MM.1S (cell line): ENCODE results near the gene DNAJB8.
A peak's percentile ranks its signal among the peaks of the same experiment; 100 is the strongest.

Experiments
- DNase-seq: peaks from one replicate; pipeline ENCODE4 v3.0.0-alpha.2; 2015
- H2AFZ ChIP-seq: fragments of 300-600 bp; sonication (generic); 2 replicates; pipeline ENCODE4 v1.6.0; 2016; ENCODE audit warnings: antibody characterized with exemption, low read length
- H3F3A ChIP-seq: fragments of 300-600 bp; sonication (generic); 2 replicates; pipeline ENCODE4 v1.6.1; 2016; ENCODE audit warnings: mild to moderate bottlenecking, antibody characterized with exemption, low read length, moderate library complexity, mixed read lengths; ENCODE audit not compliant: insufficient read depth
- H3K27ac ChIP-seq: fragments of 300-600 bp; sonication (generic); 2 replicates; pipeline ENCODE4 v1.5.1; 2016; ENCODE audit warnings: mild to moderate bottlenecking, low read length
- H3K27me3 ChIP-seq: fragments of 300-600 bp; sonication (generic); replicated peaks from 2 replicates; pipeline ENCODE4 v1.6.0; 2016; ENCODE audit warnings: low read length; ENCODE audit not compliant: insufficient read depth
- H3K36me3 ChIP-seq: fragments of 300-600 bp; sonication (generic); replicated peaks from 2 replicates; pipeline ENCODE4 v1.6.1; 2016; ENCODE audit warnings: mild to moderate bottlenecking, low read length, mixed read lengths; ENCODE audit not compliant: insufficient read depth
- H3K4me1 ChIP-seq: fragments of 300-600 bp; sonication (generic); 2 replicates; pipeline ENCODE4 v1.6.1; 2016; ENCODE audit warnings: low read length, mixed read lengths
- H3K4me2 ChIP-seq: fragments of 300-600 bp; sonication (generic); 2 replicates; pipeline ENCODE4 v1.6.0; 2016; ENCODE audit warnings: low read depth, low read length
- H3K4me3 ChIP-seq: fragments of 300-600 bp; sonication (generic); 2 replicates; pipeline ENCODE4 v1.5.1; 2016; ENCODE audit warnings: low read length, mixed read lengths
- H3K79me2 ChIP-seq: fragments of 300-600 bp; sonication (generic); 2 replicates; pipeline ENCODE4 v1.6.1; 2016; ENCODE audit warnings: mixed run types, low read length, mixed read lengths
- H3K9ac ChIP-seq: fragments of 300-600 bp; sonication (generic); 2 replicates; pipeline ENCODE4 v1.6.1; 2016; ENCODE audit warnings: low read length, mixed read lengths
- H3K9me2 ChIP-seq: fragments of 300-600 bp; sonication (generic); replicated peaks from 2 replicates; pipeline ENCODE4 v1.6.1; 2016; ENCODE audit warnings: mild to moderate bottlenecking, low read length, mixed read lengths; ENCODE audit not compliant: insufficient read depth
- H3K9me3 ChIP-seq: fragments of 300-600 bp; sonication (generic); replicated peaks from 2 replicates; pipeline ENCODE4 v1.6.1; 2016; ENCODE audit warnings: mild to moderate bottlenecking, low read length, mixed read lengths; ENCODE audit not compliant: insufficient read depth
- H4K20me1 ChIP-seq: fragments of 300-600 bp; sonication (generic); 2 replicates; pipeline ENCODE4 v1.6.1; 2016; ENCODE audit warnings: mild to moderate bottlenecking, low read length, moderate library complexity, mixed read lengths; ENCODE audit not compliant: insufficient read depth
- EZH2 ChIP-seq: fragments of 300-600 bp; sonication (generic); optimal IDR thresholded peaks from 2 replicates; pipeline ENCODE3; 2017; ENCODE audit warnings: low read depth, mild to moderate bottlenecking, antibody characterized with exemption, low read length, mixed read lengths
- EZH2phosphoT487 ChIP-seq: fragments of 300-600 bp; sonication (generic); IDR thresholded peaks from 2 replicates; pipeline ENCODE4 v1.6.1; 2018; ENCODE audit warnings: antibody characterized with exemption, low read length
- TF ChIP-seq, protein P1 (sequence below): fragments of 300-600 bp; sonication (generic); IDR thresholded peaks from 2 replicates; pipeline ENCODE4 v1.5.1; 2016; ENCODE audit warnings: antibody characterized with exemption, low read length, mixed read lengths

The DNAJB8 gene

DNA sequence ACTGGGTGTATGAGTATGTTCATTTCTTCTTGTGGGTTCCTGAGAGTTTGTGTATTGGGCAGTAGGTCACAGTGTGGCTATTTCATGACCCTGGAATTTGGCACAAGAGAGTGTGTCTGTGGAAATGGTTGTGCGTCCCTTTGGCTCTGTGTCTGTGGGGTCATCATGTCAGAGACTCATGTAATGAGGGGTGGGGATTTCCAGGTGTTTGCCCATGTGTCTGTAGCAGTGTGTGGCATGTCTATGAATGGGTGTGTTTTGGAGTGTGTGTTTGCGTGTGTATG, 27.6 kb upstream of the DNAJB8 start:
- no peak overlapping the region for H3K27ac ChIP-seq
- H3K9ac ChIP-seq: no peak overlapping the region
- no peak overlapping the region for H2AFZ ChIP-seq
- H3K4me2 ChIP-seq: no peak overlapping the region
- H4K20me1 ChIP-seq: no peaks in the 10 kb centered on the region
- H3K79me2 ChIP-seq: no peaks in the 10 kb centered on the region
- no peak for DNase-seq
- no peak overlapping the region for H3K4me3 ChIP-seq
- TF ChIP-seq, protein P1, sequence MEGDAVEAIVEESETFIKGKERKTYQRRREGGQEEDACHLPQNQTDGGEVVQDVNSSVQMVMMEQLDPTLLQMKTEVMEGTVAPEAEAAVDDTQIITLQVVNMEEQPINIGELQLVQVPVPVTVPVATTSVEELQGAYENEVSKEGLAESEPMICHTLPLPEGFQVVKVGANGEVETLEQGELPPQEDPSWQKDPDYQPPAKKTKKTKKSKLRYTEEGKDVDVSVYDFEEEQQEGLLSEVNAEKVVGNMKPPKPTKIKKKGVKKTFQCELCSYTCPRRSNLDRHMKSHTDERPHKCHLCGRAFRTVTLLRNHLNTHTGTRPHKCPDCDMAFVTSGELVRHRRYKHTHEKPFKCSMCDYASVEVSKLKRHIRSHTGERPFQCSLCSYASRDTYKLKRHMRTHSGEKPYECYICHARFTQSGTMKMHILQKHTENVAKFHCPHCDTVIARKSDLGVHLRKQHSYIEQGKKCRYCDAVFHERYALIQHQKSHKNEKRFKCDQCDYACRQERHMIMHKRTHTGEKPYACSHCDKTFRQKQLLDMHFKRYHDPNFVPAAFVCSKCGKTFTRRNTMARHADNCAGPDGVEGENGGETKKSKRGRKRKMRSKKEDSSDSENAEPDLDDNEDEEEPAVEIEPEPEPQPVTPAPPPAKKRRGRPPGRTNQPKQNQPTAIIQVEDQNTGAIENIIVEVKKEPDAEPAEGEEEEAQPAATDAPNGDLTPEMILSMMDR: no peak
- TF ChIP-seq EZH2phosphoT487: no peak
- no peak for TF ChIP-seq EZH2
- no peaks in the 10 kb centered on the region for H3F3A ChIP-seq
- no peaks in the 10 kb centered on the region for H3K9me3 ChIP-seq
- 0 out of 2 replicates have a peak, but pooled peaks cover 4% of the 10 kb centered on the region for H3K4me1 ChIP-seq
- H3K9me2 ChIP-seq: no peaks in the 10 kb centered on the region
- H3K36me3 ChIP-seq: no peaks in the 10 kb centered on the region
- peaks cover 97% of the 10 kb centered on the region for H3K27me3 ChIP-seq

DNA sequence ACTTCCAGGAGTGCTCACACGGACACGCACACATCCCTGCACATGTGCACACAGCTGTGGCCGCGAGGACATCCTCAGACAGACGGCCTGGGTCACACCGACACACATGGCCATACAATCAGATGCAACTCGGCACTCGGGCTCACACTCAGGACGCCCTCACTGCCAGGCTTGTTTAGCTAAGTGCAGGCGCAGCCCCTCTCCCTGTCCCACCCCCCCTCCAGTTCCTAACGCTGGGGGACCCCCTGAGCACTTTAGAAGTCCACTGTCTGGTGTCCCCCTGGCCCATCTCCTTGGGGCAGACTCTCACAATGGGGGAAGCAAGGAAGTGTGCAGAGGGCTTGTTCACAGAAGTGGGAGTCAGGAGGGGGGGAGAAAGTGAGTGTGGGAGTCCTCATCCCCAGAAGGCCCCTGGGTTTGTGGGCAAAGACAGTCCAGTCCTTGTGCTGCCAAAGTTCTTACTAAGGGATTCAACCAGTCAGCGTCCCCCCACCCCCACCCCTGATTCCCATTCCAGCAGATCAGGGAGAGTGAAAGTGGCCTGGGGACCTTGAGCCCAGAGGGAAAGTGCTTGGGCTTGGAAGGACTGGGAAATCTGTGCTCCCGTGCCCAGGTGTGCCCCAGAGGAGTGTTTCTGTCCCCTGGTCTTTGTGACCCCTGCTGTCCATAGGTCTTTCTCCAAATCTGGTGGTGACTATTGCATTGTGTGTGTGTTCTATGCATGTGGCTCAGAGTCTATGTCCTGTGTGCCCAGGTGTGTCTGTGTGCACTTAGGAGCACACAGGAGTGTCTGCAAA, 27.1 kb upstream of the DNAJB8 start:
- no peaks in the 10 kb centered on the region for H3F3A ChIP-seq
- H3K27me3 ChIP-seq: peaks cover 97% of the 10 kb centered on the region
- H3K79me2 ChIP-seq: no peaks in the 10 kb centered on the region
- 0 out of 2 replicates have a peak, but pooled peaks cover 4% of the 10 kb centered on the region for H3K4me1 ChIP-seq
- H3K36me3 ChIP-seq: no peaks in the 10 kb centered on the region
- no peak overlapping the region for H3K4me2 ChIP-seq
- H3K9me3 ChIP-seq: no peaks in the 10 kb centered on the region
- no peak for DNase-seq
- peak; percentile 35 for TF ChIP-seq EZH2
- TF ChIP-seq, protein P1: no peak
- no peaks in the 10 kb centered on the region for H4K20me1 ChIP-seq
- no peak overlapping the region for H3K9ac ChIP-seq
- no peak overlapping the region for H2AFZ ChIP-seq
- H3K4me3 ChIP-seq: no peak overlapping the region
- H3K9me2 ChIP-seq: no peaks in the 10 kb centered on the region
- H3K27ac ChIP-seq: no peak overlapping the region

DNA sequence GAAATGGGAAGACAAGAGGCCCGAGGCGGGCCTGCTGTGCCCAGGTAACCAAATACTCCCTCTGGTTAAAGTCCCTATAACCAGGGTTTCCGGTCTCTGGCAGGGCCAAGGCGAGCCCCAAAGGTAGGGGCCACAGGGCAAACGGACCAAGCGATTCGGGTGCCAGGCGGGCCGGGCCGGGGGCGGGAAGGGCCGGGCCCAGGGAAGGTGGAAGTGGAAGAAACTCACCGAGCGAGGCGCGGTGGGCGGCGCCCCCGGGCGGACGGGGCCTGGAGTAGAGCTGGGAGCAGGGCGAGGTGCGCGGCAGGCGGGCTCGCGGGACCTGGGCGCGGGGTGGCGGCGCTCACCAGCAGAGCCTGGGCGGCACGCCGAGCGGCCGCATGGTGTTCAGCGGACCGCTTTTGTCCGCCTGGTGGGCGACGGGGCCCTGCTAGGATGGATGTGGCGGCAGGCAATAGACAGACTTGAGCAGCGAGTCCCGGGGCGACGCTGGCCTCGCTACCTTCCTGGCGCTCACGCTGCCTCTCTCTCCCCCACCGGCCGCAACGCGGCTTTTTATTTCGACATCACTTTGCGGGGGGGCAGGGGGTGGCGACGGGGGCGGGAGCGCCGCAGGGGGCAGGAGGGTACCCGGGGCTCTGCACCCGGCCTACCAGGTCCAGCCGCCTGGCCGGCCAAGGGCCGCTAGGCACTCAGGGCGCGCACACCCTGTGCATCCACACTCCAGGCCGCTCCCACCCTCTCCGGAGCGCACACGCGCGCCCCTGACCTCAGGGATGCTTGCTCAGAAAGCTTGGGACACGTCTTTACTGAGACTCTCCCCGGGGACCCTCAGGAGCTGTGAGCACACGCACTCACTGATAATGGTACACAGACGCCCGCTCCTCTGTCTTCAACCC, 26.2 kb upstream of the DNAJB8 start, which contains the start of gene GATA2:
GATA2 (minus strand) TSS at position 531 of the 899 bp plus-strand sequence. CDS start 6,170 bp downstream, outside the sequence.
- Histone ChIP-seq H3K79me2 (no peaks in the 10 kb centered on the region), H3F3A (no peaks in the 10 kb centered on the region), H3K36me3 (no peaks in the 10 kb centered on the region), H2AFZ (no peak within 1 kb of the TSS), H3K9me3 (no peaks in the 10 kb centered on the region), H4K20me1 (no peaks in the 10 kb centered on the region), H3K9ac (no peak within 1 kb of the TSS), H3K4me2 (peak within 1 kb of the TSS; percentile 13; the same call in 1 of the 2 replicates), H3K27ac (no peak within 1 kb of the TSS), H3K4me3 (no peak within 1 kb of the TSS), H3K27me3 (peaks cover 97% of the 10 kb centered on the region), H3K4me1 (0 out of 2 replicates have a peak, but pooled peaks cover 4% of the 10 kb centered on the region), H3K9me2 (no peaks in the 10 kb centered on the region)
- TF ChIP-seq EZH2 (no peak), EZH2phosphoT487 (no peak)
- TF ChIP-seq, protein P1: no peak
- no peak for DNase-seq
